Esophagus muscularis mucosa (tissue), 4 donors: Measurements from ENCODE around the gene MAN1B1.

Source experiments
- CTCF ChIP-seq, 3 experiments: fragments of 200-600 bp in 2 of 3; fragments of 450-650 bp in 1 of 3; sonication (generic) in 2 of 3; IDR thresholded peaks; one replicate each; pipeline ENCODE4 v1.5.1; 2017 to 2019; ENCODE audit warnings: antibody characterized with exemption in 3 of 3, mild to moderate bottlenecking in 2 of 3, moderate library complexity in 1 of 3
- EP300 ChIP-seq: sonication (generic); formaldehyde crosslinking; IDR thresholded peaks from one replicate; pipeline ENCODE4 v1.6.1; 2017; ENCODE audit warnings: antibody characterized with exemption
- POLR2A ChIP-seq: fragments of 450-650 bp; IDR thresholded peaks from one replicate; pipeline ENCODE4 v1.6.1; 2017; ENCODE audit warnings: antibody characterized with exemption, moderate library complexity, mild to moderate bottlenecking, low read depth
- POLR2AphosphoS5 ChIP-seq, 2 donors: sonication (generic); formaldehyde crosslinking; IDR thresholded peaks; one replicate each; pipeline ENCODE4 v1.6.1; 2017; ENCODE audit warnings: antibody characterized with exemption in 2 of 2

- TF ChIP-seq CTCF (IDR thresholded peaks at IDR 0.05) (no peak), POLR2A (no peak), POLR2AphosphoS5 (IDR thresholded peaks at IDR 0.05) (peak in 1 of 2 donors; percentile 6), EP300 (no peak)
Observed at GRCh38 chr9:137056739-137057415, 29.9 kb upstream of the MAN1B1 start.
